Measurements from ENCODE around the gene SMC1B.

DNA sequence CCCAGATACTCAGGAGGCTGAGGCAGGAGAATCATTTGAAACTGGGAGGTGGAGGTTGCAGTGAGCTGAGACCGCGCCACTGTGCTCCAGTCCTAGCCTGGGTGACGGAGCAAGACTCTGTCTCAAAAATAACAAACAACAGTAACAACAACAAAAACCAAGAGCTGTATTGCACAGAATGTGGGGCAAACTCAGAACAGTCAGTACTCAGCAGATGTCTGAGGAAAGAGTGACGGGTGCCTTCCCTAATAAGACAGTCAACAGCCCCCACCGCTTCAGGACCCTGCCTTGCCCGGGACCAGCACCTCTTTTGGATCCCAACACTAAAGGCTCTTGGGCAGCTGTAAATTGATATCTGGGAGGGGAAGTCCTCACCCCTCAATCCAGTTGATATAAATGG lies 40.4 kb upstream of the SMC1B start:
- TF ChIP-seq, protein P1, sequence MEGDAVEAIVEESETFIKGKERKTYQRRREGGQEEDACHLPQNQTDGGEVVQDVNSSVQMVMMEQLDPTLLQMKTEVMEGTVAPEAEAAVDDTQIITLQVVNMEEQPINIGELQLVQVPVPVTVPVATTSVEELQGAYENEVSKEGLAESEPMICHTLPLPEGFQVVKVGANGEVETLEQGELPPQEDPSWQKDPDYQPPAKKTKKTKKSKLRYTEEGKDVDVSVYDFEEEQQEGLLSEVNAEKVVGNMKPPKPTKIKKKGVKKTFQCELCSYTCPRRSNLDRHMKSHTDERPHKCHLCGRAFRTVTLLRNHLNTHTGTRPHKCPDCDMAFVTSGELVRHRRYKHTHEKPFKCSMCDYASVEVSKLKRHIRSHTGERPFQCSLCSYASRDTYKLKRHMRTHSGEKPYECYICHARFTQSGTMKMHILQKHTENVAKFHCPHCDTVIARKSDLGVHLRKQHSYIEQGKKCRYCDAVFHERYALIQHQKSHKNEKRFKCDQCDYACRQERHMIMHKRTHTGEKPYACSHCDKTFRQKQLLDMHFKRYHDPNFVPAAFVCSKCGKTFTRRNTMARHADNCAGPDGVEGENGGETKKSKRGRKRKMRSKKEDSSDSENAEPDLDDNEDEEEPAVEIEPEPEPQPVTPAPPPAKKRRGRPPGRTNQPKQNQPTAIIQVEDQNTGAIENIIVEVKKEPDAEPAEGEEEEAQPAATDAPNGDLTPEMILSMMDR (IDR thresholded peaks at IDR 0.05), result no peak
- no peak for TF ChIP-seq POLR2A (IDR thresholded peaks at IDR 0.05)

Measured in transverse colon (tissue), 3 donors.